Measurements from ENCODE around the gene C2CD2.

- TF ChIP-seq CTCF (IDR thresholded peaks at IDR 0.05) (no peak), EZH2 (IDR thresholded peaks at IDR 0.05; ENCODE audit: borderline replicate concordance, insufficient read depth, low read depth, low read length, poor library complexity, severe bottlenecking) (no peak)
Observed at GRCh38 chr21:41888749-41889376, 65.0 kb downstream of the C2CD2 start.
